Measurements from ENCODE around the gene MRPS18A. TPM values are rescaled to one million over a fixed set of nuclear protein-coding genes. Genes with fewer than 3 reads are reported as not detected.

MRPS18A gene
- total and polyA plus RNA-seq, 9 of the 15 experiments (the other 6 are each of a cell fraction or from before 2014, with no cell fraction given): 87.5 to 243 (median 125) TPM

- TF ChIP-seq, protein P1, sequence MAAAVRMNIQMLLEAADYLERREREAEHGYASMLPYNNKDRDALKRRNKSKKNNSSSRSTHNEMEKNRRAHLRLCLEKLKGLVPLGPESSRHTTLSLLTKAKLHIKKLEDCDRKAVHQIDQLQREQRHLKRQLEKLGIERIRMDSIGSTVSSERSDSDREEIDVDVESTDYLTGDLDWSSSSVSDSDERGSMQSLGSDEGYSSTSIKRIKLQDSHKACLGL (CRISPR knock-in tag; IDR thresholded peaks at IDR 0.05; ENCODE audit: borderline replicate concordance, poor library complexity, severe bottlenecking): peak; percentile 36
- no peak for TF ChIP-seq BRCA1 (IDR thresholded peaks at IDR 0.05)
- no peak for TF ChIP-seq BRCA1 (CRISPR knock-in tag; IDR thresholded peaks at IDR 0.05)
- TF ChIP-seq ZNF134 (CRISPR knock-in tag; conservative IDR thresholded peaks at IDR 0.05): no peak
- TF ChIP-seq RBBP5 (IDR thresholded peaks at IDR 0.05; ENCODE audit: borderline replicate concordance, insufficient read depth, low read length, poor library complexity, severe bottlenecking): peak; percentile 94
- TF ChIP-seq MED1 (CRISPR knock-in tag; IDR thresholded peaks at IDR 0.05; ENCODE audit: borderline replicate concordance): no peak
- TF ChIP-seq, protein P2, sequence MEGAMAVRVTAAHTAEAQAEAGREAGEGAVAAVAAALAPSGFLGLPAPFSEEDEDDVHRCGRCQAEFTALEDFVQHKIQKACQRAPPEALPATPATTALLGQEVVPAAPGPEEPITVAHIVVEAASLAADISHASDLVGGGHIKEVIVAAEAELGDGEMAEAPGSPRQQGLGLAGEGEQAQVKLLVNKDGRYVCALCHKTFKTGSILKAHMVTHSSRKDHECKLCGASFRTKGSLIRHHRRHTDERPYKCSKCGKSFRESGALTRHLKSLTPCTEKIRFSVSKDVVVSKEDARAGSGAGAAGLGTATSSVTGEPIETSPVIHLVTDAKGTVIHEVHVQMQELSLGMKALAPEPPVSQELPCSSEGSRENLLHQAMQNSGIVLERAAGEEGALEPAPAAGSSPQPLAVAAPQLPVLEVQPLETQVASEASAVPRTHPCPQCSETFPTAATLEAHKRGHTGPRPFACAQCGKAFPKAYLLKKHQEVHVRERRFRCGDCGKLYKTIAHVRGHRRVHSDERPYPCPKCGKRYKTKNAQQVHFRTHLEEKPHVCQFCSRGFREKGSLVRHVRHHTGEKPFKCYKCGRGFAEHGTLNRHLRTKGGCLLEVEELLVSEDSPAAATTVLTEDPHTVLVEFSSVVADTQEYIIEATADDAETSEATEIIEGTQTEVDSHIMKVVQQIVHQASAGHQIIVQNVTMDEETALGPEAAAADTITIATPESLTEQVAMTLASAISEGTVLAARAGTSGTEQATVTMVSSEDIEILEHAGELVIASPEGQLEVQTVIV (CRISPR knock-in tag; IDR thresholded peaks at IDR 0.05; ENCODE audit: borderline replicate concordance): no peak
- TF ChIP-seq MTA3 (IDR thresholded peaks at IDR 0.05; ENCODE audit: borderline replicate concordance): peak; percentile 82
- TF ChIP-seq LEF1 (IDR thresholded peaks at IDR 0.05): 0 out of 2 replicates have a peak, but pooled peaks have one; percentile 8
- no peak for TF ChIP-seq ZNF277 (CRISPR knock-in tag; IDR thresholded peaks at IDR 0.05; ENCODE audit: borderline replicate concordance)
- TF ChIP-seq, protein P3, sequence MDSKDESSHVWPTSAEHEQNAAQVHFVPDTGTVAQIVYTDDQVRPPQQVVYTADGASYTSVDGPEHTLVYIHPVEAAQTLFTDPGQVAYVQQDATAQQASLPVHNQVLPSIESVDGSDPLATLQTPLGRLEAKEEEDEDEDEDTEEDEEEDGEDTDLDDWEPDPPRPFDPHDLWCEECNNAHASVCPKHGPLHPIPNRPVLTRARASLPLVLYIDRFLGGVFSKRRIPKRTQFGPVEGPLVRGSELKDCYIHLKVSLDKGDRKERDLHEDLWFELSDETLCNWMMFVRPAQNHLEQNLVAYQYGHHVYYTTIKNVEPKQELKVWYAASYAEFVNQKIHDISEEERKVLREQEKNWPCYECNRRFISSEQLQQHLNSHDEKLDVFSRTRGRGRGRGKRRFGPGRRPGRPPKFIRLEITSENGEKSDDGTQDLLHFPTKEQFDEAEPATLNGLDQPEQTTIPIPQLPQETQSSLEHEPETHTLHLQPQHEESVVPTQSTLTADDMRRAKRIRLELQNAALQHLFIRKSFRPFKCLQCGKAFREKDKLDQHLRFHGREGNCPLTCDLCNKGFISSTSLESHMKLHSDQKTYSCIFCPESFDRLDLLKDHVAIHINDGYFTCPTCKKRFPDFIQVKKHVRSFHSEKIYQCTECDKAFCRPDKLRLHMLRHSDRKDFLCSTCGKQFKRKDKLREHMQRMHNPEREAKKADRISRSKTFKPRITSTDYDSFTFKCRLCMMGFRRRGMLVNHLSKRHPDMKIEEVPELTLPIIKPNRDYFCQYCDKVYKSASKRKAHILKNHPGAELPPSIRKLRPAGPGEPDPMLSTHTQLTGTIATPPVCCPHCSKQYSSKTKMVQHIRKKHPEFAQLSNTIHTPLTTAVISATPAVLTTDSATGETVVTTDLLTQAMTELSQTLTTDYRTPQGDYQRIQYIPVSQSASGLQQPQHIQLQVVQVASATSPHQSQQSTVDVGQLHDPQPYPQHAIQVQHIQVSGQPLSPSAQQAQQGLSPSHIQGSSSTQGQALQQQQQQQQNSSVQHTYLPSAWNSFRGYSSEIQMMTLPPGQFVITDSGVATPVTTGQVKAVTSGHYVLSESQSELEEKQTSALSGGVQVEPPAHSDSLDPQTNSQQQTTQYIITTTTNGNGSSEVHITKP (IDR thresholded peaks at IDR 0.05; ENCODE audit: partially characterized antibody): no peak
- no peak for TF ChIP-seq CC2D1A (IDR thresholded peaks at IDR 0.05)
- TF ChIP-seq CBX3 (IDR thresholded peaks at IDR 0.05; ENCODE audit: borderline replicate concordance in 1 of 2, low read length in 2 of 2): peak in 1 of 2 experiments; percentile 35; a peak in 1 of 3 replicates
- peak; percentile 41; the same call in 1 of the 2 replicates for TF ChIP-seq KAT8 (IDR thresholded peaks at IDR 0.05; ENCODE audit: low read depth)
- TF ChIP-seq POLR2B (IDR thresholded peaks at IDR 0.05; ENCODE audit: low read depth, partially characterized antibody): peak; percentile 86
- no peak for TF ChIP-seq KHSRP (IDR thresholded peaks at IDR 0.05)
- TF ChIP-seq, protein P4, sequence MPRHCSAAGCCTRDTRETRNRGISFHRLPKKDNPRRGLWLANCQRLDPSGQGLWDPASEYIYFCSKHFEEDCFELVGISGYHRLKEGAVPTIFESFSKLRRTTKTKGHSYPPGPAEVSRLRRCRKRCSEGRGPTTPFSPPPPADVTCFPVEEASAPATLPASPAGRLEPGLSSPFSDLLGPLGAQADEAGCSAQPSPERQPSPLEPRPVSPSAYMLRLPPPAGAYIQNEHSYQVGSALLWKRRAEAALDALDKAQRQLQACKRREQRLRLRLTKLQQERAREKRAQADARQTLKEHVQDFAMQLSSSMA (CRISPR knock-in tag; IDR thresholded peaks at IDR 0.05): no peak
- TF ChIP-seq ZNF184 (CRISPR knock-in tag; IDR thresholded peaks at IDR 0.05): no peak
- TF ChIP-seq ZNF830 (CRISPR knock-in tag; IDR thresholded peaks at IDR 0.05): no peak
Observed at GRCh38 chr6:43687437-43688347, at the start of gene MRPS18A (continued).
